ENCODE results near the gene TSKU. TPM values are rescaled to one million over a fixed set of nuclear protein-coding genes. Genes with fewer than 3 reads are reported as not detected.

TSKU gene
- total and polyA plus RNA-seq, 2 experiments from 2014 or later = 11.7 to 31.1 TPM

DNA sequence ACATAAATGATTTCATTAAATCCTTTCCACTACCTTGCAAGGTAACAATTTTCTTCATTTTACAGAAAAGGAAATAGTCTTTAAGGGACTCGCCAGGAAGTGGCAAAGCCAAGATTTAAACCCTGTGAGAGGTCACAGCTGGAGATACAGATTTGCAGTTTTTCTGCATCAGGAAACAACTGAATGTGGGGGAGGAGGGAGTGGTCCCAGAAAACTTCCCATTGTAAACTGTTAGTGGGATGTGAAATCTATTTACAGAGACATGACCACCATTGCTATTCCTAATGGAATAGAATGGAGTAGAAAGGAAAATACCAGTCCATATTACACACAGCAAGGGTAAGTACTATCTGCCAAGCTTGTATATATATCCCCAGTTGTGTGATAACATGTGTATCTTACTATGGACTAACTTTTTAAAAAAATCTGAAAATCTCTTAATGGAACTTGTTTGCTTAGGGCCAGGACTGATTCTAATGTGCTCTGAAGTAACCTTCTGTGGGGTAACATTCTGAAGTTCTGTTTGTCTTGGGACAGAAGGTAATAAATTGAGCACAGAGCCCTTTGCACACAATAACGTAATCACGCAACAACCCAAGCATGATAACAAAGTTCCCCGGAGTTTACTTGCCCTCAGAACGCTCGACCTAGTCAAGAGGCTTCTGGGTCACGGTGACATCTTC, 10.9 kb upstream of the TSKU start (continued):
- TF ChIP-seq, protein P1, sequence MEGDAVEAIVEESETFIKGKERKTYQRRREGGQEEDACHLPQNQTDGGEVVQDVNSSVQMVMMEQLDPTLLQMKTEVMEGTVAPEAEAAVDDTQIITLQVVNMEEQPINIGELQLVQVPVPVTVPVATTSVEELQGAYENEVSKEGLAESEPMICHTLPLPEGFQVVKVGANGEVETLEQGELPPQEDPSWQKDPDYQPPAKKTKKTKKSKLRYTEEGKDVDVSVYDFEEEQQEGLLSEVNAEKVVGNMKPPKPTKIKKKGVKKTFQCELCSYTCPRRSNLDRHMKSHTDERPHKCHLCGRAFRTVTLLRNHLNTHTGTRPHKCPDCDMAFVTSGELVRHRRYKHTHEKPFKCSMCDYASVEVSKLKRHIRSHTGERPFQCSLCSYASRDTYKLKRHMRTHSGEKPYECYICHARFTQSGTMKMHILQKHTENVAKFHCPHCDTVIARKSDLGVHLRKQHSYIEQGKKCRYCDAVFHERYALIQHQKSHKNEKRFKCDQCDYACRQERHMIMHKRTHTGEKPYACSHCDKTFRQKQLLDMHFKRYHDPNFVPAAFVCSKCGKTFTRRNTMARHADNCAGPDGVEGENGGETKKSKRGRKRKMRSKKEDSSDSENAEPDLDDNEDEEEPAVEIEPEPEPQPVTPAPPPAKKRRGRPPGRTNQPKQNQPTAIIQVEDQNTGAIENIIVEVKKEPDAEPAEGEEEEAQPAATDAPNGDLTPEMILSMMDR (conservative IDR thresholded peaks at IDR 0.05; ENCODE audit: low read depth in 2 of 2) = no peak
- TF ChIP-seq ZNF114 (CRISPR knock-in tag; IDR thresholded peaks at IDR 0.05) = no peak
- TF ChIP-seq POLR2AphosphoS5 (IDR thresholded peaks at IDR 0.05; ENCODE audit: low read depth) = no peak
- no peak for TF ChIP-seq CREB1 (CRISPR knock-in tag; IDR thresholded peaks at IDR 0.05; ENCODE audit: low read depth)

DNA sequence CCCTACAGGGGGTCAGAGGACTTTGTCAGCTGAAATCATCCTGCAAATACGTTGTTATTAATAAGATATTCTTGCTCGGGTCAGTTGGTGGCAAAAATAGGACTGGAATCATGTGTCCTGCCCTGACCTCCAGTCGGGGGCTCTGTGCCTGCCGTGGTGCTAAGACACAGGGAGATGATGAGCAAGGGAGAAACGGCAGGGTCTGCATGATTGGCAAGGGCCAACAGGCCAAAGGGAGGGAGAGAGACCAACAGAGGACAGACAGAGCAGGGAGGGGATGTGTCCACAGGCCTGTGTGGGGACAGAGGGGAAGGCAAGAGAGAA, 10.4 kb upstream of the TSKU start:
- Mint-ChIP-seq H3K9me3 (peaks cover 37% of the 10 kb centered on the region), H3K36me3 (ENCODE audit: low read depth) (peaks cover 28% of the 10 kb centered on the region), H3K27ac (no peak overlapping the region; the same call in 1 of the 2 replicates), H3K4me1 (peaks cover 45% of the 10 kb centered on the region), H3K27me3 (ENCODE audit: insufficient read depth, low read depth, poor library complexity) (peaks cover 8% of the 10 kb centered on the region), H3K4me3 (no peak overlapping the region)
- no peak overlapping the region for H2AFZ ChIP-seq
- H3K9me2 ChIP-seq (ENCODE audit: insufficient read depth) = no peaks in the 10 kb centered on the region
- H3K4me2 ChIP-seq = no peak overlapping the region
- no peak for ATAC-seq
- no peak overlapping the region for H3K4me3 ChIP-seq
- no peak overlapping the region for H3K27ac ChIP-seq (ENCODE audit: low read depth)
- H3K27me3 ChIP-seq (ENCODE audit: insufficient read depth) = no peaks in the 10 kb centered on the region
- DNase-seq (ENCODE audit: low spot score) = no peak
- no peaks in the 10 kb centered on the region for H3F3A ChIP-seq (replicated peaks; ENCODE audit: low read depth)
- peaks cover 13% of the 10 kb centered on the region; the same call in 1 of the 2 replicates for H3K36me3 ChIP-seq (ENCODE audit: insufficient read depth)
- no peaks in the 10 kb centered on the region for H4K20me1 ChIP-seq (replicated peaks; ENCODE audit: insufficient read depth)
- peaks cover 29% of the 10 kb centered on the region for H3K4me1 ChIP-seq (ENCODE audit: insufficient read depth)
- no peaks in the 10 kb centered on the region for H3K79me2 ChIP-seq (replicated peaks; ENCODE audit: insufficient read depth)
- TF ChIP-seq ZNF462 (CRISPR knock-in tag; IDR thresholded peaks at IDR 0.05) = no peak
- TF ChIP-seq ZNF114 (CRISPR knock-in tag; IDR thresholded peaks at IDR 0.05) = no peak
- no peak for TF ChIP-seq STAT1 (IDR thresholded peaks at IDR 0.05; ENCODE audit: unreplicated experiment)
- no peak for TF ChIP-seq EZH2phosphoT487 (IDR thresholded peaks at IDR 0.05; ENCODE audit: unreplicated experiment)
- TF ChIP-seq ZNF331 (CRISPR knock-in tag; IDR thresholded peaks at IDR 0.05; ENCODE audit: low read depth) = no peak
- no peak for TF ChIP-seq EZH2 (IDR thresholded peaks at IDR 0.05; ENCODE audit: low read depth, unreplicated experiment)
- TF ChIP-seq, protein P2, sequence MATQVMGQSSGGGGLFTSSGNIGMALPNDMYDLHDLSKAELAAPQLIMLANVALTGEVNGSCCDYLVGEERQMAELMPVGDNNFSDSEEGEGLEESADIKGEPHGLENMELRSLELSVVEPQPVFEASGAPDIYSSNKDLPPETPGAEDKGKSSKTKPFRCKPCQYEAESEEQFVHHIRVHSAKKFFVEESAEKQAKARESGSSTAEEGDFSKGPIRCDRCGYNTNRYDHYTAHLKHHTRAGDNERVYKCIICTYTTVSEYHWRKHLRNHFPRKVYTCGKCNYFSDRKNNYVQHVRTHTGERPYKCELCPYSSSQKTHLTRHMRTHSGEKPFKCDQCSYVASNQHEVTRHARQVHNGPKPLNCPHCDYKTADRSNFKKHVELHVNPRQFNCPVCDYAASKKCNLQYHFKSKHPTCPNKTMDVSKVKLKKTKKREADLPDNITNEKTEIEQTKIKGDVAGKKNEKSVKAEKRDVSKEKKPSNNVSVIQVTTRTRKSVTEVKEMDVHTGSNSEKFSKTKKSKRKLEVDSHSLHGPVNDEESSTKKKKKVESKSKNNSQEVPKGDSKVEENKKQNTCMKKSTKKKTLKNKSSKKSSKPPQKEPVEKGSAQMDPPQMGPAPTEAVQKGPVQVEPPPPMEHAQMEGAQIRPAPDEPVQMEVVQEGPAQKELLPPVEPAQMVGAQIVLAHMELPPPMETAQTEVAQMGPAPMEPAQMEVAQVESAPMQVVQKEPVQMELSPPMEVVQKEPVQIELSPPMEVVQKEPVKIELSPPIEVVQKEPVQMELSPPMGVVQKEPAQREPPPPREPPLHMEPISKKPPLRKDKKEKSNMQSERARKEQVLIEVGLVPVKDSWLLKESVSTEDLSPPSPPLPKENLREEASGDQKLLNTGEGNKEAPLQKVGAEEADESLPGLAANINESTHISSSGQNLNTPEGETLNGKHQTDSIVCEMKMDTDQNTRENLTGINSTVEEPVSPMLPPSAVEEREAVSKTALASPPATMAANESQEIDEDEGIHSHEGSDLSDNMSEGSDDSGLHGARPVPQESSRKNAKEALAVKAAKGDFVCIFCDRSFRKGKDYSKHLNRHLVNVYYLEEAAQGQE (IDR thresholded peaks at IDR 0.05; ENCODE audit: unreplicated experiment) = no peak
- TF ChIP-seq, protein P1 (conservative IDR thresholded peaks at IDR 0.05; ENCODE audit: low read depth in 2 of 2) = no peak
- no peak for TF ChIP-seq CREB1 (CRISPR knock-in tag; IDR thresholded peaks at IDR 0.05; ENCODE audit: low read depth)
- no peak for TF ChIP-seq NANOG (IDR thresholded peaks at IDR 0.05; ENCODE audit: borderline replicate concordance)

Measured in GM23338 (cell line).